ENCODE results near the gene CCDC85C. TPM values are rescaled to one million over a fixed set of nuclear protein-coding genes. Genes with fewer than 3 reads are reported as not detected.
A peak's percentile ranks its signal among the peaks of the same experiment; 100 is the strongest.

The CCDC85C gene
- total and polyA plus RNA-seq, 3 donors from 2014 or later: 25.6 to 28.3 (median 26.4) TPM

GRCh38 chr14:99566009-99566389, 38.0 kb downstream of the CCDC85C start:
- Histone ChIP-seq H3K9me3 (no peaks in the 10 kb centered on the region), H3K4me1 (peaks cover 44% of the 10 kb centered on the region), H3K36me3 (ENCODE audit: low read depth, missing control alignments) (no peaks in the 10 kb centered on the region), H3K27me3 (no peaks in the 10 kb centered on the region), H3K27ac (no peak overlapping the region), H3K4me3 (no peak overlapping the region)
- TF ChIP-seq CTCF (IDR thresholded peaks at IDR 0.05) (no peak), POLR2A (IDR thresholded peaks at IDR 0.05) (no peak)
- DNase-seq: no peak
- 56 to 70% methylated on average over 7 of the region's 7 CpGs for WGBS, 2 donors
- intact Hi-C loops (cut with DNase I; ENCODE audit: low total_unique reads): no loop called here

DNA sequence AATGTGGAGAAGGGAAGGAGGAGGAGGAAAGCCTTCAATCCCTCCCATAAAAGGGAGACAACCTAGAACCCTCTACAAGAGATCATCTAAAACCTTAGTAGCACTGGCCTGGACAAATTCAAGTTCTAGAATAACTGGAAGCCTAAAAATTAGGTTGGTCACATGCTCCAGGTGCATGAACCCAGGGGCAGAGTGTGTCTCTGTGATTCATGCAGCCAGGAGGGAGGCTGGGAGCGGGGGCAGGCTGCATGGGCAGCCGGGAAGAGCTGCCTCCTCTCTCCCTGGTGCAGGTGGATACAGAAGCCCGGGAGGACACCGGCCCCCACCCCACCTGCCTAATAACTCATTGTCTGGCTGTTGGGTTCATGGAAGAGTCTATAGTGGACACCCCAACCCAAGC, 38.6 kb downstream of the CCDC85C start:
- DNase-seq: no peak
- intact Hi-C loops (cut with DNase I; ENCODE audit: low total_unique reads): no loop called here

GRCh38 chr14:99564926-99565259, 39.1 kb downstream of the CCDC85C start:
- Histone ChIP-seq H3K4me1 (peaks cover 46% of the 10 kb centered on the region), H3K27me3 (no peaks in the 10 kb centered on the region), H3K4me3 (no peak overlapping the region), H3K27ac (no peak overlapping the region), H3K9me3 (no peaks in the 10 kb centered on the region), H3K36me3 (ENCODE audit: low read depth, missing control alignments) (no peaks in the 10 kb centered on the region)
- TF ChIP-seq CTCF (IDR thresholded peaks at IDR 0.05): no peak
- TF ChIP-seq POLR2A (IDR thresholded peaks at IDR 0.05): no peak
- intact Hi-C loops (cut with DNase I; ENCODE audit: low total_unique reads): no loop called here
- no peak for DNase-seq
- 60 to 66% methylated on average over 12 to 14 of the region's 14 CpGs for WGBS, 2 donors

More for the DNA sequence above, 38.6 kb downstream of the CCDC85C start:
- Histone ChIP-seq H3K27me3 (no peaks in the 10 kb centered on the region), H3K9me3 (no peaks in the 10 kb centered on the region), H3K4me1 (peaks cover 50% of the 10 kb centered on the region), H3K36me3 (ENCODE audit: low read depth, missing control alignments) (no peaks in the 10 kb centered on the region), H3K4me3 (no peak overlapping the region), H3K27ac (no peak overlapping the region)
- 81 to 98% methylated on average over 4 of the region's 4 CpGs for WGBS, 2 donors
- no peak for TF ChIP-seq CTCF (IDR thresholded peaks at IDR 0.05)
- TF ChIP-seq POLR2A (IDR thresholded peaks at IDR 0.05): no peak

GRCh38 chr14:99564256-99564925, 39.6 kb downstream of the CCDC85C start:
- WGBS, 2 donors: 31 to 47% methylated on average over 11 of the region's 11 CpGs

More at GRCh38 chr14:99564256-99564925, 39.6 kb downstream of the CCDC85C start:
- Histone ChIP-seq H3K4me1 (peaks cover 41% of the 10 kb centered on the region), H3K27me3 (no peaks in the 10 kb centered on the region), H3K36me3 (ENCODE audit: low read depth, missing control alignments) (no peaks in the 10 kb centered on the region), H3K9me3 (no peaks in the 10 kb centered on the region), H3K27ac (no peak overlapping the region), H3K4me3 (no peak overlapping the region)
- peak; percentile 78 for DNase-seq
- intact Hi-C loops (cut with DNase I; ENCODE audit: low total_unique reads): no loop called here
- TF ChIP-seq POLR2A (IDR thresholded peaks at IDR 0.05): no peak
- TF ChIP-seq CTCF (IDR thresholded peaks at IDR 0.05): no peak

All from testis (tissue), 3 donors.